NCI-H2081 (cell line): Measurements from ENCODE around the gene GABPB1.
A peak's percentile ranks its signal among the peaks of the same experiment; 100 is the strongest.

ENCODE experiments used
- DNase-seq, 2 experiments: peaks; one replicate each; lab custom pipeline; 2025; lab: John Stamatoyannopoulos, UW

The GABPB1 gene

DNA sequence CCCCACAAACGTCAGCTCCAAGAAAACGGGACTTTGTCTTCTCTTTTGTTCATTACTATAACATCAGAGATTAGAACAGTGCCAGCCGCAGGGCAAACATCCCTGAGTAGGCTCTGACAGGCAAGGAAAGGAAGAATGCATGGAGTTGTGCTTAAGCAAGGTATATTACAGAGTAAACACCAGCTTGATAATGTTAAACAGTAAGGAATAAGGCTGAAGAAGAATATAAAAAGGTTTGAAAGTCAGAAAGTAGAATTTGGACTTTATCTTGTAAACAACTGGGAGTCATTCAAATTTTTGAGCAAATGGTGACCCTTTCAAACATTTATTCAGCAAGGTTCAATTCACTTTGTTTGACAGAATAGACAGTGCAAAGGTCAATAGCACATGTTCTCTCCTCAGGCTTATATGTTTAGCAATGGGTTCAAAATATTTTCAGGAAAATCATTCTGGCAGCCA, 11.0 kb downstream of the GABPB1 start:
- DNase-seq: no peak

DNA sequence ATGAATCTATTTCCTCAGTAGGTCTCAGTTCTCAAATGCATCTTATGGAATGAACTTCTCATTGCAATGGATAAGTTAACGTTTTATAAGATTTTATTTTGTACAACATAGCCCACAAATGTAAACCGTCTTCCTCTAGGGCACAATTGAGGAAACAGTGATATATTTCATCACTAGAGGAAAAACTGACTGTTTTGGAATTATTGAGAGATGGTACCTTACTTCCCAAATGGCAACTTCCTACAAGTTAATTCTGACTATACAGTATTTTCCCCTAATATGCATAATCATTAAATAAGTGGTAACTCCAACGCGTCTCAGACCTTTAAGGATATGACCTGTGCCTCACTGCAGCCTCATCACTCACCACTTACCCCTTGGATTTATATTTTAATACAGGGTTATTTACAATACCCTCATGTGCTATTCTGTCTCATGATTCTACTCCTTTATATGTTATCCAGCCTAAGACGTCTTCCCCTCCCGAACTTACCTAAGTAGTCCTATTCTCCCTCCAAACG, 13.3 kb downstream of the GABPB1 start:
- DNase-seq: no peak

DNA sequence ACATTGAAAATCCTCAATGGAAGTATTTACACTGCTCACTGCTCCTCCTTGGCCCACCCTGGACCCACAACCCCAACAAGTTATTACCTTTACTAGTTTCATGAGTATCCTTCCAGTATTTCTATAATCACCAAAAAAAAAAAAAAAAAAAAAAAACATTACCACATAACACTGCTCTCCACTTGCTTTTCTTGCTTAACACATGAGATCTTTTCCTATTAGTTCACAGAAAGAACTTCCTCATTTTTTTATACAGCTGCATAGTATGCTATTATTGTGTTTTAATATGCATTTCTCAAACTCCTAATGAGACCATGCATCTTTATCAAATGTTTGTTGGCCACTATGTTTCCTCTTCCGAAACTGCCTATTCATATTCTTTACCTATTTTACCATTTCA, 14.6 kb downstream of the GABPB1 start:
- no peak for DNase-seq

DNA sequence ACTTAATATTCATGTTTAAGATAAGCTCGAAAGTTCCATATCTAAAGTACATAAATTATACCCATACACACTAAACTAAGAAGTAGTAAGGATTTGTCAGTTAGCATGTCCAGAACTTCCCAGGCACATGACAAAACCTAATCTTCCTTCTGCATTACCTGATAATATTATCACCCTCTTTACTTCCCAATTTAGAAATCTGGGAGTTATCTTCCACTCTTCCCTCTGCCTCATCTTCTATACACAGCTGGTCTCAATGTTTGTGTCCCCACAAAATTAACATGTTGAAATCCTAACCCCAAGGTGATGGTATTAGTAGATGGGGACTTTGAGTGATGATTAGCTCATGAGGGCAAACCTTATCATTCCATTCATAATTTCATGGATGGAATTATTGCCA, 15.3 kb downstream of the GABPB1 start:
- DNase-seq: no peak

DNA sequence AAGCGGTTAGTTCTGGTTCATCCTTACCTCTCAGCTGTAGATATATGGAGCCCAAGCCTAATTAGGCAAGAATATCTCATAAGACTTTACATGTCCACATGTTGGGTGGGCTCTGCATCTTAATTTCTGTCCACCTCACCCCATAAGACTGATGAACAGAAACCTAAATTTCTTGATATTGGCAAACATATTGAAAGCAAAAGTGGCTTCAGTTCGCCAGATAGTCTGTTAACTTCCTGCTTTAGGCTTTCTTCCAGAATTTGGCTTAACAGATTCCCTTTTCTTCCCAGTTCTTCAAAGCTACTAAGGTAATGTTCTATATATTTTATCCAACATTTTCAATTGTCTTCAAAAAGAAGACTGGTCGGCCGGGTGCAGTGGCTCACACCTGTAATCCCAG, 19.7 kb downstream of the GABPB1 start:
- no peak for DNase-seq

DNA sequence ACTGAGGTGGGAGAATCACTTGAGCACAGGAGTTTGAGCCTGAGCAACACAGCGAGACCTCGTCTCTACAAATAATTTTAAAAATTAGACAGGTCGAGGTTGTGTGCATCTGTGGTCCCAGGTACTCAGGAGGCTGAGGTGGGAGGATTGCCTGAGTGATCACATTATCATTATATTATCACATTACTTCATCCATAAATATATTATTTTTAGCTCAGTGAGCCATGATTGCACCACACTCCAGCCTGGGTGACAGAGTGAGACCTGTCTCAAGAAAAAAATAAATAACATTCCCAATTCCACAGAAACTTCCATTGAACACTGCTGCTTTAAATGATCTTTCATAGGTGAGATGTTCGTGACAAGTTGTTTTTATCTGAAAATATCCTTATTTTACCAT, 21.8 kb downstream of the GABPB1 start:
- DNase-seq: no peak

DNA sequence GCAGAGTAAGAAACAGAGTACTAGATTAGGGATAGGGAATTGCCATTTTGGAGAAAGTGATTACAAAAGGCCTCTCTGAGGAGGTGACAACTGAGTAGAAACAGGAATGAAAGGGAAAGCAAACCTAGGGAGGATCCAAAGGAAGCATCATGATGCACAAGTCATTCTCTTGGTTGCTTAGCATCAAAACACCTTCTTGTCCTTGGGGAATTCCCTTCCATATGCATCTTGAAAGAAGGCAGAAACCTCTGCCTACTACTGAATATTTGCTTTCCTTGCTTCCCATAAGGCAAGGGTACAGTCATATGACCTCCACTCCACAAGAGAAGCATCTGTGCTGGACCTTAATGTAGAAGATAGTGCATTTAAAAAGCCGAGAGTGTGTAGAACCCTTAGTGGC, 24.1 kb downstream of the GABPB1 start:
- no peak for DNase-seq

DNA sequence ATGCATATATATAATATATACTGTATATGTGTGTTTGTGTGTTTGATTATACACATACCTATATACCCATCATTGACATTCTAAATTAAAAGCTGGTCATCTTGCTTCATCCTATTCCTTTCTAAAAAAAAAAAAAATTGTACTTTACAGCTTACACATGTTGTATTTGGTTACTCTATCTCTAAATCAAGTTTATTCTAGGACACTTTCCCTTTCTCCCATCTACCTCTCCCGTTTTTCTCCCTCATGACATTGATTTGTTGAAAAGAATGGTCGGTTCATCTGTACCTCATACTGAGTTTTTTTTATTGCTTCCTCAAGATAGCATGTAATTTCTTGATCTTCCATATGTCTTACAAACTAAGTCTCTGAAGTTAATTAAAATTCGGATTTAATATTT, 26.9 kb downstream of the GABPB1 start:
- DNase-seq: no peak

DNA sequence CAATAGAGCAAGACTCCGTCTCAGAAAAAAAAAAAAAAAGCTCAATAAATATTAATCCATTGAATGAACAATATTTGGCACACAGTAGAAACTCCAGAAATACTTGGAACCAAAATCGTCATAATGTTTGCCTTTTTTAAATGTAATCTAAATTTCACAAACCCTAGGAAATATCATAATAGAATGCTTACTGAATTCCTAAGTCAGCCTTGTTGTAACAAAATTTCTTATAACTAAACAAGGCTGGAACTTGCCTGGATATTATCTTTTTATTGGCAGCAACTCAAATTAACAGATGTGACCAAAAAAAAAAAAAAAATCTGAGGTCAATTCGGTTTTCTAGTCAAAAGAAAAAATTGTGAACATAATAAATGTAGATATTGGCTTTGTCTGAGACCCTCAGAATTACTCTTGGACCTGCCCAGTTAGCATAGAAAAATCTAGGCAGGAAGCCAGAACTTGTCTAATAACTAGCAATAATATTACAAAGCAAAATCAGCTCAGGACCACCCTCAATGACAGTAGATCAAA, 33.3 kb downstream of the GABPB1 start:
- DNase-seq: no peak

DNA sequence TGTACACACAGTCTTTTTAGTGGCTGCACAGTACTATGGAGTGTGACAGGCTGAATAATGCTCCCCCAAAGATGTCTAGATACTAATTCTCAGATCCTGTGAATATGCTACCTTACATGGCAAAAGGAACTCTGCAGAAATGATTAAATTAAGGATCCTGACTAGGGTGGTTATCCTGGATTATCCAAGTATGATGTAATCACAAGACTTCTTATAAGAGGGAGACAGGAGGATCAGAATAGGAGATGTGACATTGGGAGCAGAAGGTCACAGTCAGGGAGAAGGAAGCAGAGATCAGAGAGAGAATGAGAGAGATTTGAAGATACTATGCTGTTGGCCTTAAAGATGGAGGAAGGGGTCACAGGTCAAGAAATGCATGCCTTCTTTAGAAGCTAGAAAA, 34.5 kb downstream of the GABPB1 start:
- DNase-seq: no peak

DNA sequence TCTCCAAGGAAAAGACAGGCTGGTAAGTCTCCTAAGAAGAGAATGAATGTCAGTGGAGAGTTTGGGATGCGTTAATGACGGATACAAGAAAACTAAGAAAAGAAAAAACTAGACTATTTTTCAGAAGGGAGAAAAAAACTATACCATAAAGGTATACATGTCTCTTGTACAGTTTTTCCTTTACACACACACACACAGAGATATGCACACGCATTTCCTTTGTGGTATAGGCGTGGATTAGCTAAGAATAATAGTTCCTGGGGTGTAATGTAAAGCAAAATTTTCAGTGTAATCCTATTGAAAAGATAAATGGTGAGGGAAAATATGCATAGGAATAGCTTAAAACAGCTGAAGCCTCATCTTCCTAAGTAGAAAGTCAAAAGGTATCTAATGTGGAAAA, 36.3 kb downstream of the GABPB1 start:
- no peak for DNase-seq

DNA sequence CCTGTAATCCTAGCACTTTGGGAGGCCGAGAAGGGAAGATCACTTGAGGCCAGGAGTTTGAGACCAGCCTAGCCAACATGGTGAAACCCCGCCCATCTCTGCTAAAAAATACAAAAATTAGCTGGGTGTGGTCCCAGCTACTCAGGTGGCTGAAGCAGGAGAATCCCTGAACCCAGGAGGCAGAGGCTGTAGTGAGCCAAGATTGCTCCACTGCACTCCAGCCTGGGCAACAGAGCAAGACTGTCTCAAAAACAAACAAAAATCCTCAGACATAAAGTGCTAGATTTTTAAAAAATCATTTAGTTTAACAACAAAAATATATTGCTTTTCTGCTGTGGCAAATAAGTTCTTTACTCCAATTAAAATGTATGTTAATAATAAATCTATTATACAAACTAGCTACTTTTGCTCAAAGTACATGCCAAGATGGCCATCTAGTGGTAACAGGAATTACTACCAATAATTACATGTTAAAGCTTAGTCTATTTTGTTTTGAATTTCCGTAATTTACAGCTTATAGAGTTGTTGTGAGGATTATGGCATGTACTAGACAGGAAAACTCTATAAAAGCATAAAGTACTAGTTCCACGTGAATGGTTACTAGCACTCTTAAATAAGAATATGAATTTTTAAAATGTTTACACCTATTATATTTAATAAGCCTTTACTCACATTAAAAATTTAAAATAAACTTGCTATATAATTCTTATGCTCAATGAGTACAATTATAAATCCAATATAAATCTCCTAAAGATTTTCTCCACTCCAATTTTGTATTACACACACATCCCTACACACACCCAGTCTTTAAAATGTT, 39.0 kb downstream of the GABPB1 start:
- DNase-seq: peak in 1 of 2 experiments; percentile 35

DNA sequence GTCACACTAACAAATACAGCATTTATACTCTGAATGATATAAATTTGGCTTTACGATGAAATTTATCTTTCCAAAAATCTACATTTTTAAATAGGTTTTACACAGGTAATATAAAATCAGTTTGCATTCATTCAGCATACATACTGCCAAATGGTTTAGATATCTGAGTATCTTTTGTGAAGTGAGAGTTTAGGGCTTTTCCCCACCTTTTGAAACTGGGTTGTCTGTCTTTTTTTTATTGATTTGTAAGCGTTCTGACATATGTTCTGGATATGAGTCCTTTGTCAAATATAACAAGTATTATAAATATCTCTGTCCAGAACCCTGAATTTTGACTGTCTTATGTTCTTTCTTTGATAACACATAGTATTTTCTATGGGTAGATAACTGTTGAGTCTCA, 42.4 kb downstream of the GABPB1 start:
- no peak for DNase-seq

DNA sequence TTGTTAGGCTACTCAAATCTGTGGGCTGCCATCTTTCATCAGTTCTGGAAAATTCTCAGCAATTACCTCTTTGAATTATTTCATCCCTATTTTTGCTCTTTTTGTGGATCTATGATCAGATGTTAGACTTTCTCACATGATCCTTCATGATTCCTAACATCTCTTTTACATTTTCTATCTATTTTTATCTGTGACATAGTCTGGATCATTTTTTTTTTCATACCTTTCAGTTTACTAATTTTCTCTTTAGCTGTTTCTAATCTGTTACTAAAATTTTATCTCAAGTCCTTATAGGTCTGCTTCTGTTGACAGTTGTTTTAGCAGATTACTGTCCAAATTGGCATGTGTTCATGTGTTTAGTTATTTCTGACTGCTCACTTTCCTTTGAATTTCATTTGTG, 47.2 kb downstream of the GABPB1 start:
- no peak for DNase-seq

DNA sequence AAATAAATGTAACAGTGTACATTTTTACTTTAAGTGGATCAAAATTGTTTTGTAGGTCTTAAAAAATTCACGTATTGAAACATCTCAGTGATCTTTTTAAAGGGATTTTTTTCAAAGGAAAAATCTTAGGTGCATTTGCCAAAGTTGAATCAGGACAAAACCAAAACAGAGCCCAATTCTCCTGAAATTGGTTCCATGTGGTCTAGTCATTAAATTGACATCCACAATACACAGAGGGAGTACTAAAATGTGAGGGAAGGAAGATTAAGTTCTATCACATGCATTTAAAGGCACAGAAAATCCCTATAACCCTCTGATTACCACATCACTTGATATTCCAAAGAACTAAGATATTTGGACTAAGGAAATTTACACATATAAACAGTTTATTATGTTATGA, 50.2 kb downstream of the GABPB1 start:
- no peak for DNase-seq

DNA sequence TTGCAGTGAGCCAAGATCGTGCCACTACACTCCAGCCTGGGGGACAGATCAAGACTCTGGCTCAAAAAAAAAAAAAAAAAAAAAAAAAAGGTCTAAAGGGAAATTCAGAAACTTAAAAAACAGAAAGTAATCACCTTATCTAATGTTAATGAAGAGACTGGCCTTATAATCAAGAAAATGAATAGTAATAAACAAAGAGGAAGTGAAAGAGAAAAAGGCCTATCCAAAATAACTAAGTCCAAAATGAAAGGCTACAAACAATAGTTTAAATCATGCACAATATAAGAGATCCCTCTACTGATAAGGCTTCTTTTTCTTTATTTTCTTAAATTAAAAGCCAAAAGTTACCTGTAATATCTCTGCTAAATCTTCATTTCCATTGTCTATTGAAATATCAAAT, 52.4 kb downstream of the GABPB1 start:
- no peak for DNase-seq

DNA sequence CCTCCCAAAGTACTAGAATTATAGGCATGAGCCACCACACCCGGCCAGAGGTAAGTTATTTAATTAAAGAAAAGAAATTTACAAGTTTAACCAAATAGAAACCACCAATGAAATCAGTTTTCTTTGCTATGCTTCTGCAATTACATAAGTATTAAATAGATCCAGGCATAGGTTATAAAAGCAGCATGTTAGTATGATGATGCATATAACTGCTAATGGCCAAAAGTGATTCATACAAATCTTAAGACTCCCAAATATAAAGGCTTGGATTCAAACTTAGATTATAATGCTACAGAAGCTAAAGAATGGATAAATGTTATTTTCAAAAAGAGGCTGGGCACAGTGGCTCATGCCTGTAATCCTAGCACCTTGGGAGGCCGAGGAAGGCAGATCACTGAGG, 56.7 kb downstream of the GABPB1 start:
- no peak for DNase-seq

DNA sequence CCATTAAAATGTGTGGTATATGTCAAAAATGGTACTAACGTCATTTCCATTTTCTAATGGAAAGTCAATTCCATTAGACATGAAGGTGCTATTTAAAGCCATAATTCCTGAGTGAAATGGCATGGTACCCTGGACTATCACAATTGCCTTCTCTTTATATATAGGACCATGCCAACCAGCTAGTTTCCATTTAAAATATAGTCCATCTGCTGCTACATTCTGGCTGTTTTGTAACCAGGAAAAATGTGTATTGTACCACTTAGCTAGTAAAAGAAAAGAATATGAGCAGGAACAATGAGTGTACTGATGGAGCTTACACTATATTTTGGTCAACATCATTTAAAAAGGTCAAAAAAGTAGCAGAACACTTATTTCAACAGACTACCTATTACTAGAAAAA, 59.0 kb downstream of the GABPB1 start:
- no peak for DNase-seq

DNA sequence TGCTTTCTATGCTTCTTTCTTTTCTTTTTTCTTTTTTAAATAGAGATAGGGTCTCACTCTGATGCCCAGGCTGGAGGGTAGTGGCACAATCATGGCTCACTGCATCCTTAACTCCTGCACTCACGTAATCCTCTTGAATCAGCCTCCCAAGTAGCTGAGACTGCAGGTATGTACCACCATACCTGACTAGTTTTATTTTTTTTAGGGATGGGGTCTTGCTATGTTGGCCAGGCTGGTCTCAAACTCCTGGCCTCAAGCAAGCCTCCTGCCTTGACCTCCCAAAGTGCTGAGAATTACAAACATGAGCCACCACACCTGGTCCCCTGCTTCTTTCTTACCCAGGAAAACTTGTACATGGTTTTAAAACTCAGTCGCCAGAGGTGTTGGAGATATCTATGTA, 65.2 kb downstream of the GABPB1 start:
- DNase-seq: no peak

DNA sequence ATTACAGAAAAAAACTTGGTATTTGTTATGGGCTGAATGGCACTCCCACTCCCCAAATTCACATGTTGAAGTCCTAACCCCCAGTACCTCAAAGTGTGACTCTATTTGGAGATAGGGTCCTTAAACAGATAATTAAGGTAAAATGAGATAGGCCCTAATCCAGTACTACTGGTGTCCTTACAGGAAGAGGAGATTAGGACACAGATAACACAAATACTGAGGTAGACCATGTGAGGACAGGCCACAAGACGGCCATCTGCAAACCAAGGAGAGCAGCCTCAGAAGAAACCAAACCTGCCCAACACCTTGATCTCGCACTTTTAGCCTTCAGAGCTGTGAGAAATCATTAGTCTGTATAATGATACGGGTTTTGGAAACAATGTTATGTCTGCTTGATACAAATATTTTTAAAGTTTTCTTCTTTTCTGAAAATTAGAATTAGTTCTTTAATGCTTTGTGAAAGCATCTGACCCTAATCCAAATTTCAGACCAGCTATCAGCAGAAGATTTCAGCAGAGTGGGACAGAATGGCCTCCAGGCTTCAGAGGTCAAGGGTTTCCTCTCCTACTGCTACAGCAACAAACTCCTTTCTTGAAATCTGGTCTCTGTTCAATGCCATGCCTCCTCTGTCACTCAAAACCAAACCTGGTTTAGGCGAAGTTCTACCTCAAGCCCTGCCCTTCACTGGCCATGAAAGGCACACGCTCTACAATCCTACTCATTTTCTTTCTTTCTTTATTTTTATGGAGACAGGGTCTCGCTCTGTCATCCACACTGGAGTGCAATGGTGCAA, 67.5 kb downstream of the GABPB1 start:
- DNase-seq: no peak

DNA sequence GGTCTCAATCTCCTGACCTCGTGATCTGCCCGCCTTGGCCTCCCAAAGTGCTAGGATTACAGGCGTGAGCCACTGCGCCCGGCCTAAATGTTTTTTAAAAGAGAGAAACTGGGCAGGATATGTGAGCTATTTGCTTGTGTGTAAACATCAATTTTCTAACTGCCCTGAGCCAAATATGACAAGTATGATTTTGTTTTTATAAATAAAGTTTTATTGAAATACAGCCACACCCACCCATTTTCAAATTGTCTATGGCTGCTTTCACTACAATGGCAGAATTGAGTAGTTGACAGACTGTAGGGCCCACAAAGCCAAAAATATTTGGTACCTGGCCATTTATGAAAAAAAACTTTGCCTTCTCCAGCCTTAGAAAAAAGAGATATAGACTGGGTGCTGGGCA, 73.6 kb downstream of the GABPB1 start:
- DNase-seq: no peak

DNA sequence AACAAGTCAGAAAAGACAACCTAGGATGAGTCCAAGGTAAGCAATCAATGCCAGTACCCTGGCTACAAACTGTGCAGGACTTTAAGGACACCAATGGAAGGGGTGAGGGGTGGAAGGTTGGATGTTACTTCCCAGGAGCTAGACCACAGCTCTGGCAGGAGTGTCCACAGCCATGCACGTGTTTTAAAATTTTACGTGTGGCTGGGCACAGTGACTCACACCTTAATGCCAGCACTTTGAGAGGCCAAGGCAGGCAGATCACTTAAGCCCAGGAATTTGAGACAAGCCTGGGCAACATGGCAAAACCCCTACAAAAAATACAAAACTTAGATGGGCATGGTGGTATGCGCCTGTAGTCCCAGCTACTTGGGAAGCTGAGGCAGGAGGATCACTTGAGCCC, 74.7 kb downstream of the GABPB1 start:
- no peak for DNase-seq

DNA sequence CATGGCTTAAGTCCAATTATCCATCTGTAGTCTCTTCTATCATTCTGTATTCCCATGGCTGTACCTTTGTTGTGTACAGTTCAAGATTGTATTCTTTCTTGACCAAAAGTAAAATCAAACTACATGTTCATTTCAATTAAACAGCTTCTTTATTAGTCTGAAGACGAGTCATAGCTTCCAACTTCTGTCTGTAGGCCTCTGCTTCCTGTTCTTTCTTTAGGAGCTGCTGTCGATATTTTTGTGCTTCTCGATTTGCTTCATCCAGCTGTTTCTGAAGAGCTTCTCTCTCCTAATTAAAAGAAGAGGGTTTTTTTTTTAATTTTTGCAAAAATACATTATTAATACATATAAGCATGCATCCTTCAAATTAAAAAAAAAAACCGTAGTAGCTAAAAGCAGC, 76.5 kb downstream of the GABPB1 start:
- no peak for DNase-seq
